Tibial nerve (tissue), 3 donors: Measurements from ENCODE around the gene PNPLA6.

Source experiments
- POLR2A ChIP-seq, 2 donors: fragments of 450-650 bp; IDR thresholded peaks; one replicate each; pipeline ENCODE4 v1.6.1; 2017; ENCODE audit warnings: antibody characterized with exemption in 2 of 2, mild to moderate bottlenecking in 2 of 2, moderate library complexity in 2 of 2
- TF ChIP-seq, protein P1 (sequence below), 5 experiments: fragments of 200-600 bp in 3 of 5; fragments of 450-650 bp in 2 of 5; sonication (generic) in 3 of 5; IDR thresholded peaks; one replicate each; pipeline ENCODE4 v1.5.1; 2016 to 2019; ENCODE audit warnings: antibody characterized with exemption in 5 of 5, mild to moderate bottlenecking in 3 of 5, moderate library complexity in 2 of 5

DNA sequence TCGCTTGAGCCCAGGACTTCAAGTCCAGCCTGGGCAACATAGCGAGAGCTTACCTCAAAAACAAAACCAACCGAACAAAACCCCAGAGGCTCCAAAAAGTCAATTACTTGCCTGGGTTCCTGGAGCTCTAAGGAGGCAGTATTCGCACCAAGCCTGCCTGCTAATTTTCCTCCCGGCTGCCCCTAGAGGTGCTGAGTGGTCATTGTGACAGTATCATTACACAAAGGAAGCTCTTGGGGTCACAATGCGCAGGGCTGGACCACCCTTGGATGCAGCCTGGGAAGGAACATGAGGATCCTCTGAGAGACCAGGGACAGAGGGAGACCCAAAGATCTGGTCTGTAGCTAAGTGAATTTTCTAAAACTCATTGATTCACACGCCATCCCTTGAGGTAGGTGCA, 38.2 kb upstream of the PNPLA6 start:
- TF ChIP-seq, protein P1, sequence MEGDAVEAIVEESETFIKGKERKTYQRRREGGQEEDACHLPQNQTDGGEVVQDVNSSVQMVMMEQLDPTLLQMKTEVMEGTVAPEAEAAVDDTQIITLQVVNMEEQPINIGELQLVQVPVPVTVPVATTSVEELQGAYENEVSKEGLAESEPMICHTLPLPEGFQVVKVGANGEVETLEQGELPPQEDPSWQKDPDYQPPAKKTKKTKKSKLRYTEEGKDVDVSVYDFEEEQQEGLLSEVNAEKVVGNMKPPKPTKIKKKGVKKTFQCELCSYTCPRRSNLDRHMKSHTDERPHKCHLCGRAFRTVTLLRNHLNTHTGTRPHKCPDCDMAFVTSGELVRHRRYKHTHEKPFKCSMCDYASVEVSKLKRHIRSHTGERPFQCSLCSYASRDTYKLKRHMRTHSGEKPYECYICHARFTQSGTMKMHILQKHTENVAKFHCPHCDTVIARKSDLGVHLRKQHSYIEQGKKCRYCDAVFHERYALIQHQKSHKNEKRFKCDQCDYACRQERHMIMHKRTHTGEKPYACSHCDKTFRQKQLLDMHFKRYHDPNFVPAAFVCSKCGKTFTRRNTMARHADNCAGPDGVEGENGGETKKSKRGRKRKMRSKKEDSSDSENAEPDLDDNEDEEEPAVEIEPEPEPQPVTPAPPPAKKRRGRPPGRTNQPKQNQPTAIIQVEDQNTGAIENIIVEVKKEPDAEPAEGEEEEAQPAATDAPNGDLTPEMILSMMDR (IDR thresholded peaks at IDR 0.05), result no peak
- no peak for TF ChIP-seq POLR2A (IDR thresholded peaks at IDR 0.05)
